Measurements from ENCODE around the gene MZT2A.
"Not testable (repeated sequence)": the region's sequence is repeated elsewhere in the genome, so short reads cannot be mapped to it uniquely, and the experiment has no call there.

DNA sequence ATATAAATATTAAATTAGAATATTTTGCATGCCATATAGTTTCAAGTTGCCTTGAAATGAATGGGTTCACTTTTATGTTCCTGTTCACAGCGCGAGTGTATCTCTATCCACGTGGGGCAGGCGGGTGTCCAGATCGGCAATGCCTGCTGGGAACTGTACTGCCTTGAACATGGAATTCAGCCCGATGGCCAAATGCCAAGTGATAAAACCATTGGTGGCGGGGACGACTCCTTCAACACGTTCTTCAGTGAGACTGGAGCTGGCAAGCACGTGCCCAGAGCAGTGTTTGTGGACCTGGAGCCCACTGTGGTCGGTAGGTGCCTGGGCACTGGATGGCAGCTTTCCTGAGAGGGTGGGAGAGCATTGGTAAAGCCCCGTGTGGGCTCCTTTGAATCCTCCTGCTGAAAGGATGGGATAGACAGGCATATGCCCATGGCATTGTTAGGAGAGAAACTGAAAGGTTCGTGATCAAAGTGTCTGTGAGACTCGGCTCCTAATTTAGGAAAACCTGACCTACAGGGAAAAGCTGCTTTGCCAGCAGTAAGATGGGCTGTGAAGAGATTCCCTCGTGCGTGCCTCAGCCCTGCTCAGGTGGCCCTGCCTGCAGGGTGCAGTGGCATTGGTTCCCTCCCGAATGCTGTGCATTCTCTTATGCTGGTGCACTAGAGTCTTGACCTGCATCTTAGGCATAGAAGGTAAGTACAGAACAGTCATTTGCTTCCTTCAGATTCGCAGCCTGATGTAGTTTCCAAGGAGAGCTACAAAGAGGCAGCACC, 13.9 kb downstream of the MZT2A start:
- not testable (repeated sequence) for TF ChIP-seq POLR2A (IDR thresholded peaks at IDR 0.05)
- TF ChIP-seq, protein P1, sequence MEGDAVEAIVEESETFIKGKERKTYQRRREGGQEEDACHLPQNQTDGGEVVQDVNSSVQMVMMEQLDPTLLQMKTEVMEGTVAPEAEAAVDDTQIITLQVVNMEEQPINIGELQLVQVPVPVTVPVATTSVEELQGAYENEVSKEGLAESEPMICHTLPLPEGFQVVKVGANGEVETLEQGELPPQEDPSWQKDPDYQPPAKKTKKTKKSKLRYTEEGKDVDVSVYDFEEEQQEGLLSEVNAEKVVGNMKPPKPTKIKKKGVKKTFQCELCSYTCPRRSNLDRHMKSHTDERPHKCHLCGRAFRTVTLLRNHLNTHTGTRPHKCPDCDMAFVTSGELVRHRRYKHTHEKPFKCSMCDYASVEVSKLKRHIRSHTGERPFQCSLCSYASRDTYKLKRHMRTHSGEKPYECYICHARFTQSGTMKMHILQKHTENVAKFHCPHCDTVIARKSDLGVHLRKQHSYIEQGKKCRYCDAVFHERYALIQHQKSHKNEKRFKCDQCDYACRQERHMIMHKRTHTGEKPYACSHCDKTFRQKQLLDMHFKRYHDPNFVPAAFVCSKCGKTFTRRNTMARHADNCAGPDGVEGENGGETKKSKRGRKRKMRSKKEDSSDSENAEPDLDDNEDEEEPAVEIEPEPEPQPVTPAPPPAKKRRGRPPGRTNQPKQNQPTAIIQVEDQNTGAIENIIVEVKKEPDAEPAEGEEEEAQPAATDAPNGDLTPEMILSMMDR (IDR thresholded peaks at IDR 0.05) = not testable (repeated sequence)

All from uterus (tissue), 2 donors.